OCI-LY1 (cell line): ENCODE results near the gene PCBP3.

Experiments used
- EZH2 ChIP-seq: fragments of 200-600 bp; sonication (generic), shearing (Covaris generic); IDR thresholded peaks from 2 replicates; pipeline ENCODE4 v1.8.0; 2017; ENCODE audit warnings: borderline replicate concordance, mixed run types, mild to moderate bottlenecking, antibody characterized with exemption, low read length, moderate library complexity, mixed read lengths
- TF ChIP-seq, protein P1 (sequence below): fragments of 200-600 bp; sonication (generic), shearing (Covaris generic); IDR thresholded peaks from 2 replicates; pipeline ENCODE4 v1.5.1; 2017; ENCODE audit warnings: mild to moderate bottlenecking, antibody characterized with exemption, low read length, moderate library complexity, mixed read lengths

DNA sequence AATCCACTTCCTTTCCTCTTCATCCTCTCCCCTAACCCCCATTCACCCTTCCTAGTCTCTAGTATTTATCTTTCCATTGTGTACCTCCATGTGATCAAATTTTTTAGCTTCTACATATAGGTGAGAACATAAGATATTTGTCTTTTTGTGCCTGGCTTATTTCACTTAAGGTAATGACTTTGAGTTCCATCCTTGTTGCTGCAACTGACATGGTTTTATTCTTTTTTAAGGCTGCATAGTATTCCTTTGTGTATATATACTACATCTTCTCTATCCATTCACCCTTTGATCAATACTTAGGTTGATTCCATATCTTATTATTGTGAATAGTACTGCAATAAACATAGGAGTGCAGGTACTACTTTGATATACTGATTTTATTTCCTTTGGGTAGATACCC is 128.7 kb downstream of the PCBP3 start:
- TF ChIP-seq EZH2 = no peak
- TF ChIP-seq, protein P1, sequence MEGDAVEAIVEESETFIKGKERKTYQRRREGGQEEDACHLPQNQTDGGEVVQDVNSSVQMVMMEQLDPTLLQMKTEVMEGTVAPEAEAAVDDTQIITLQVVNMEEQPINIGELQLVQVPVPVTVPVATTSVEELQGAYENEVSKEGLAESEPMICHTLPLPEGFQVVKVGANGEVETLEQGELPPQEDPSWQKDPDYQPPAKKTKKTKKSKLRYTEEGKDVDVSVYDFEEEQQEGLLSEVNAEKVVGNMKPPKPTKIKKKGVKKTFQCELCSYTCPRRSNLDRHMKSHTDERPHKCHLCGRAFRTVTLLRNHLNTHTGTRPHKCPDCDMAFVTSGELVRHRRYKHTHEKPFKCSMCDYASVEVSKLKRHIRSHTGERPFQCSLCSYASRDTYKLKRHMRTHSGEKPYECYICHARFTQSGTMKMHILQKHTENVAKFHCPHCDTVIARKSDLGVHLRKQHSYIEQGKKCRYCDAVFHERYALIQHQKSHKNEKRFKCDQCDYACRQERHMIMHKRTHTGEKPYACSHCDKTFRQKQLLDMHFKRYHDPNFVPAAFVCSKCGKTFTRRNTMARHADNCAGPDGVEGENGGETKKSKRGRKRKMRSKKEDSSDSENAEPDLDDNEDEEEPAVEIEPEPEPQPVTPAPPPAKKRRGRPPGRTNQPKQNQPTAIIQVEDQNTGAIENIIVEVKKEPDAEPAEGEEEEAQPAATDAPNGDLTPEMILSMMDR = no peak
